K562 (cell line): ENCODE measurements around the gene HBG1. TPM values are rescaled to one million over a fixed set of nuclear protein-coding genes. Genes with fewer than 3 reads are reported as not detected.

ENCODE experiments used
- ARID1B ChIP-seq: fragments of 450-650 bp; IDR thresholded peaks from 2 replicates; pipeline ENCODE4 v1.6.1; 2016; ENCODE audit warnings: antibody characterized with exemption, mild to moderate bottlenecking, inconsistent platforms
- ARID2 ChIP-seq: fragments of 450-650 bp; IDR thresholded peaks from 2 replicates; pipeline ENCODE4 v1.6.1; 2017; ENCODE audit warnings: antibody characterized with exemption, mild to moderate bottlenecking
- BRCA1 ChIP-seq, 2 experiments: fragments of 450-650 bp in 1 of 2; sonication (generic) in 1 of 2; formaldehyde crosslinking in 1 of 2; IDR thresholded peaks; 2 replicates each; pipeline versions ENCODE4 v1.5.0 to v1.6.1; 2017 to 2020; ENCODE audit warnings: mild to moderate bottlenecking in 1 of 2, missing genetic modification reagents in 1 of 2
- CREB5 ChIP-seq: fragments of 250-450 bp; sonication (Bioruptor Pico); IDR thresholded peaks from 2 replicates; pipeline ENCODE4 v1.5.0; 2020; ENCODE audit warnings: mild to moderate bottlenecking
- CTBP1 ChIP-seq: fragments of 450-650 bp; IDR thresholded peaks from 2 replicates; pipeline ENCODE4 v1.6.1; 2016; ENCODE audit warnings: borderline replicate concordance
- DACH1 ChIP-seq: fragments of 450-650 bp; IDR thresholded peaks from 2 replicates; pipeline ENCODE4 v1.6.1; 2018; ENCODE audit not compliant: partially characterized antibody
- ELF4 ChIP-seq: fragments of 450-650 bp; formaldehyde crosslinking; IDR thresholded peaks from 2 replicates; pipeline ENCODE4 v1.4.0; 2022; ENCODE audit warnings: missing genetic modification characterization
- FOXK2 ChIP-seq, 2 experiments: fragments of 450-650 bp; IDR thresholded peaks in 1 of 2; conservative IDR thresholded peaks in 1 of 2; 2 replicates each; pipeline ENCODE4 v1.6.1; 2016; ENCODE audit warnings: low read depth in 2 of 2, mild to moderate bottlenecking in 1 of 2
- HMG20B ChIP-seq: fragments of 250-450 bp; sonication (Bioruptor Pico); IDR thresholded peaks from 2 replicates; pipeline ENCODE4 v1.5.0; 2021; ENCODE audit warnings: mild to moderate bottlenecking
- NCOA4 ChIP-seq: fragments of 450-650 bp; IDR thresholded peaks from 2 replicates; pipeline ENCODE4 v1.6.1; 2018; ENCODE audit warnings: mild to moderate bottlenecking; ENCODE audit not compliant: partially characterized antibody
- NR3C1 ChIP-seq: sonication (generic); formaldehyde crosslinking; IDR thresholded peaks from 2 replicates; pipeline ENCODE4 v1.8.1; 2022; ENCODE audit warnings: missing genetic modification reagents
- POLR2AphosphoS2 ChIP-seq: IDR thresholded peaks from 2 replicates; pipeline ENCODE4 v1.6.1; 2012; ENCODE audit warnings: low read length, improper control_type of control experiment
- SMARCA4 ChIP-seq: fragments of 450-650 bp; IDR thresholded peaks from 2 replicates; pipeline ENCODE4 v1.6.1; 2016
- TCF7 ChIP-seq: sonication (generic); IDR thresholded peaks from 2 replicates; pipeline ENCODE4 v1.6.1; 2016; ENCODE audit warnings: antibody characterized with exemption, borderline replicate concordance
- ZBTB17 ChIP-seq: fragments of 450-650 bp; formaldehyde crosslinking; IDR thresholded peaks from 2 replicates; pipeline ENCODE4 v1.4.0; 2020; ENCODE audit warnings: mild to moderate bottlenecking
- ZNF583 ChIP-seq: fragments of 250-450 bp; sonication (Bioruptor Pico); IDR thresholded peaks from 2 replicates; pipeline ENCODE4 v1.4.0; 2020
- ZNF586 ChIP-seq: fragments of 450-650 bp; formaldehyde crosslinking; conservative IDR thresholded peaks from 2 replicates; pipeline ENCODE4 v1.4.0; 2020; ENCODE audit warnings: mild to moderate bottlenecking, moderate library complexity
- polyA plus RNA-seq, 8 experiments: library from polyadenylated mRNA; depleted of rRNA in 4 of 8; stranded (reverse) in 5 of 8; unstranded in 3 of 8; fragments of >200 nt; fragmentation: Nextera tagmentation in 2 of 8; fragmentation: Illumina TruSeq in 1 of 8; extraction: Ambion mirVana in 2 of 8; extraction: Trizol in 1 of 8; gene quantifications; 2 replicates each; pipeline versions ENCODE4 v1.2.1 to v1.2.3, GENCODE V29; 2011 to 2014; ENCODE audit warnings: inconsistent platforms in 1 of 8, missing spikeins in 1 of 8
- total RNA-seq, 7 experiments: library from RNA; depleted of rRNA in 6 of 7; stranded (reverse); fragments of >200 nt in 6 of 7; fragmentation: Illumina TruSeq in 2 of 7; extraction: Trizol in 2 of 7; gene quantifications; 2 replicates each; pipeline versions ENCODE4 v1.2.1 to v1.2.3, GENCODE V29; 2011 to 2021; ENCODE audit warnings: low replicate concordance in 1 of 7
- TF ChIP-seq, protein P1 (sequence below): fragments of 450-650 bp; formaldehyde crosslinking; IDR thresholded peaks from 2 replicates; pipeline ENCODE4 v1.4.0; 2022; ENCODE audit warnings: missing genetic modification characterization
- TF ChIP-seq, protein P2 (sequence below): fragments of 450-650 bp; formaldehyde crosslinking; IDR thresholded peaks from 2 replicates; pipeline ENCODE4 v1.4.0; 2022; ENCODE audit warnings: missing genetic modification characterization

HBG1 gene
- total and polyA plus RNA-seq, 9 of the 15 experiments (the other 6 are each of a cell fraction or from before 2014, with no cell fraction given), result 1,066 to 16,338 (median 4,898) TPM

DNA sequence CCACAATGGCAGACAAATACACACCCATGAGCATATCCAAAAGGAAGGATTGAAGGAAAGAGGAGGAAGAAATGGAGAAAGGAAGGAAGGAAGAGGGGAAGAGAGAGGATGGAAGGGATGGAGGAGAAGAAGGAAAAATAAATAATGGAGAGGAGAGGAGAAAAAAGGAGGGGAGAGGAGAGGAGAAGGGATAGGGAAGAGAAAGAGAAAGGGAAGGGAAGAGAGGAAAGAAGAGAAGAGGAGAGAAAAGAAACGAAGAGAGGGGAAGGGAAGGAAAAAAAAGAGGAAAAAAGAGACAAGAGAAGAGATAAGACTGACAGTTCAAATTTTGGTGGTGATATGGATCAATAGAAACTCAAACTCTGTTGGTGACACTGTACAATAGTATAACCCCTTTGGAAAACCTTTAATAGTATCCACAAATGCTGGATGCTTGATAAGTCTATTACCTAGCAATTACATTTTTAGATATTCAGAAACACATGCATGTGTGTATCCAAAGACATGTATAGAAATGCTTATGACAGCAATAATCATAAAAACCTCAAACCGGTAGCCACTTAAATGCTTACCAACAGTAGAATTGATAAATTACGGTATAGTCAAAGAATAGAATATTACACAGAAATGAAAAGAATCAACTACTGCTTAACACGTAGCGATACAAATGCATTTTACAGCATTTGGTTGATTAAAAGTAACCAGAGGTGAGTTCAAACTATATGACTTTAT is 14.1 kb downstream of the HBG1 start (continued):
- TF ChIP-seq NR3C1 (no peak), DACH1 (no peak), SMARCA4 (peak; percentile 78), CREB5 (no peak), POLR2AphosphoS2 (no peak), ELF4 (CRISPR knock-in tag) (peak; percentile 79; the same call in 1 of the 2 replicates), ZBTB17 (CRISPR knock-in tag) (no peak), ZNF586 (CRISPR knock-in tag) (no peak), BRCA1 (IDR thresholded peaks at IDR 0.05) (no peak), BRCA1 (CRISPR knock-in tag; IDR thresholded peaks at IDR 0.05) (no peak), TCF7 (no peak), ZNF583 (no peak), HMG20B (CRISPR knock-in tag) (no peak), NCOA4 (peak; percentile 88), FOXK2 (conservative IDR thresholded peaks at IDR 0.05 in 1 of 2, IDR thresholded peaks at IDR 0.05 in 1 of 2; ENCODE audit: low read depth in 2 of 2) (peak in 1 of 2 experiments; percentile 43; a peak in 1 of 4 replicates), ARID1B (peak; percentile 46), CTBP1 (no peak), ARID2 (peak; percentile 56)
- TF ChIP-seq, protein P1, sequence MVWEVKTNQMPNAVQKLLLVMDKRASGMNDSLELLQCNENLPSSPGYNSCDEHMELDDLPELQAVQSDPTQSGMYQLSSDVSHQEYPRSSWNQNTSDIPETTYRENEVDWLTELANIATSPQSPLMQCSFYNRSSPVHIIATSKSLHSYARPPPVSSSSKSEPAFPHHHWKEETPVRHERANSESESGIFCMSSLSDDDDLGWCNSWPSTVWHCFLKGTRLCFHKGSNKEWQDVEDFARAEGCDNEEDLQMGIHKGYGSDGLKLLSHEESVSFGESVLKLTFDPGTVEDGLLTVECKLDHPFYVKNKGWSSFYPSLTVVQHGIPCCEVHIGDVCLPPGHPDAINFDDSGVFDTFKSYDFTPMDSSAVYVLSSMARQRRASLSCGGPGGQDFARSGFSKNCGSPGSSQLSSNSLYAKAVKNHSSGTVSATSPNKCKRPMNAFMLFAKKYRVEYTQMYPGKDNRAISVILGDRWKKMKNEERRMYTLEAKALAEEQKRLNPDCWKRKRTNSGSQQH (CRISPR knock-in tag), result peak; percentile 48; the same call in 1 of the 2 replicates
- TF ChIP-seq, protein P2, sequence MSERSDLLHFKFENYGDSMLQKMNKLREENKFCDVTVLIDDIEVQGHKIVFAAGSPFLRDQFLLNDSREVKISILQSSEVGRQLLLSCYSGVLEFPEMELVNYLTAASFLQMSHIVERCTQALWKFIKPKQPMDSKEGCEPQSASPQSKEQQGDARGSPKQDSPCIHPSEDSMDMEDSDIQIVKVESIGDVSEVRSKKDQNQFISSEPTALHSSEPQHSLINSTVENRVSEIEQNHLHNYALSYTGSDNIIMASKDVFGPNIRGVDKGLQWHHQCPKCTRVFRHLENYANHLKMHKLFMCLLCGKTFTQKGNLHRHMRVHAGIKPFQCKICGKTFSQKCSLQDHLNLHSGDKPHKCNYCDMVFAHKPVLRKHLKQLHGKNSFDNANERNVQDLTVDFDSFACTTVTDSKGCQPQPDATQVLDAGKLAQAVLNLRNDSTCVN (CRISPR knock-in tag), result peak; percentile 91
